Measurements from ENCODE around the gene TIAM1. TPM values are rescaled to one million over a fixed set of nuclear protein-coding genes. Genes with fewer than 3 reads are reported as not detected.

TIAM1 gene
- polyA plus RNA-seq, 2 of the 4 experiments (the other 2 are of a cell fraction): 0.23 to 0.40 TPM

DNA sequence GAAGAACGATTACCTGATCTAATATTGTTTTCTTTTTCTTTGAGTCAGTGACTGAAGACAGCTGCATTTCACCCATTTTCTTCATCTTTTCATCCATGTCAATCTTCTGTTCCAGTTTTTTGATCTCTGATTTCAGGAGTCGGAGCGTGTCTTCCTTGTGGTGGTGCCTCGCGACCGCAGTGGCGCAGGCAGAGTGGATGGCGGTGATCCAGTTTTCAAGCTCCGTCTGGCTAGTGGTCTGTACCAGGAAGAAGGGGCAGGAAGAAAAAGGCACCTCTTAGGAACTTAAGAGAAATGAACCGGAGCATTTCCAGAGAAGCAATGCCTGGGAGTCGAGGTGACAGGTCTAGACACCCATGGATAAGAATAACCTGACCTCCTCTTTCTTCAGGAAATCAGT is 118.3 kb downstream of the TIAM1 start (continued):
- TF ChIP-seq HOXB5 (CRISPR knock-in tag; IDR thresholded peaks at IDR 0.05): no peak
- TF ChIP-seq NR3C1 (IDR thresholded peaks at IDR 0.05): no peak
- TF ChIP-seq ESRRA (IDR thresholded peaks at IDR 0.05; ENCODE audit: borderline replicate concordance, low read length): no peak
- no peak for TF ChIP-seq JUN (IDR thresholded peaks at IDR 0.05)

DNA sequence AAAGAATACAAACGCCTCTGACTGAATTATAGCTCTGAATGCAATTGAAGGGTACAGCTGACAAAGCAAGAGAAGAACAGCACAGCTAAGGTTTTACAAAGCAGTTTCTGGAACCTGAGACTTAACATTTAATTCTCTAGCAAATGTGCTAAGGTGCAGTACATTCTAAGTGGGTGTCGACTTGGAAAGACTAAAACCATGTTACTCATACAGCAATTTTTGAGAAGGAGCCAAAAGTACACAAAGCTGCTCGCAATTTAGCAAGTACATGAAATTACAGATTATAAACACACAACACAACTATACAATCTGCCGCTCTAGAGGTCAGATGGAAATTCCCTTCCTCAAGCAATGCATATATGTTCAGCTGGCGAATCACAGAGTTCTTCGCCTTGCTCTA is 121.9 kb downstream of the TIAM1 start:
- no peak for DNase-seq (ENCODE audit: low read depth in 1 of 2, low spot score in 1 of 2)
- no peak overlapping the region for H3K4me2 ChIP-seq
- H3K9me3 ChIP-seq: no peaks in the 10 kb centered on the region
- no peak for FAIRE-seq
- H3K4me3 ChIP-seq: no peak overlapping the region
- CTCF ChIA-PET: interaction anchor here (1.1 kb wide), 1 partner anchor 13 kb away, joined by 4 read pairs; no protein-coding TSS in a partner anchor
- ATAC-seq: no peak
- no peak for TF ChIP-seq POLR2A (IDR thresholded peaks at IDR 0.05; ENCODE audit: low read length)
- TF ChIP-seq ESRRA (IDR thresholded peaks at IDR 0.05; ENCODE audit: borderline replicate concordance, low read length): no peak
- TF ChIP-seq, protein P1, sequence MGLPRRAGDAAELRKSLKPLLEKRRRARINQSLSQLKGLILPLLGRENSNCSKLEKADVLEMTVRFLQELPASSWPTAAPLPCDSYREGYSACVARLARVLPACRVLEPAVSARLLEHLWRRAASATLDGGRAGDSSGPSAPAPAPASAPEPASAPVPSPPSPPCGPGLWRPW (IDR thresholded peaks at IDR 0.05): no peak
- no peak for TF ChIP-seq FOXS1 (CRISPR knock-in tag; IDR thresholded peaks at IDR 0.05)
- TF ChIP-seq HOXB5 (CRISPR knock-in tag; IDR thresholded peaks at IDR 0.05): no peak
- TF ChIP-seq TFCP2L1 (CRISPR knock-in tag; IDR thresholded peaks at IDR 0.05): no peak
- TF ChIP-seq KDM5A (IDR thresholded peaks at IDR 0.05): no peak
- TF ChIP-seq CBX2 (IDR thresholded peaks at IDR 0.05; ENCODE audit: borderline replicate concordance, low read depth): no peak
- TF ChIP-seq, protein P2, sequence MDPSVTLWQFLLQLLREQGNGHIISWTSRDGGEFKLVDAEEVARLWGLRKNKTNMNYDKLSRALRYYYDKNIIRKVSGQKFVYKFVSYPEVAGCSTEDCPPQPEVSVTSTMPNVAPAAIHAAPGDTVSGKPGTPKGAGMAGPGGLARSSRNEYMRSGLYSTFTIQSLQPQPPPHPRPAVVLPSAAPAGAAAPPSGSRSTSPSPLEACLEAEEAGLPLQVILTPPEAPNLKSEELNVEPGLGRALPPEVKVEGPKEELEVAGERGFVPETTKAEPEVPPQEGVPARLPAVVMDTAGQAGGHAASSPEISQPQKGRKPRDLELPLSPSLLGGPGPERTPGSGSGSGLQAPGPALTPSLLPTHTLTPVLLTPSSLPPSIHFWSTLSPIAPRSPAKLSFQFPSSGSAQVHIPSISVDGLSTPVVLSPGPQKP (IDR thresholded peaks at IDR 0.05; ENCODE audit: low read depth, low read length): no peak
- POLR2A ChIA-PET: no interaction called here
- no peaks in the 10 kb centered on the region for H3K4me1 ChIP-seq
- H3K27ac ChIP-seq: no peak overlapping the region
- 44% methylated on average over 6 of the region's 6 CpGs for WGBS (ENCODE audit: missing lambda C conversion rate)

DNA sequence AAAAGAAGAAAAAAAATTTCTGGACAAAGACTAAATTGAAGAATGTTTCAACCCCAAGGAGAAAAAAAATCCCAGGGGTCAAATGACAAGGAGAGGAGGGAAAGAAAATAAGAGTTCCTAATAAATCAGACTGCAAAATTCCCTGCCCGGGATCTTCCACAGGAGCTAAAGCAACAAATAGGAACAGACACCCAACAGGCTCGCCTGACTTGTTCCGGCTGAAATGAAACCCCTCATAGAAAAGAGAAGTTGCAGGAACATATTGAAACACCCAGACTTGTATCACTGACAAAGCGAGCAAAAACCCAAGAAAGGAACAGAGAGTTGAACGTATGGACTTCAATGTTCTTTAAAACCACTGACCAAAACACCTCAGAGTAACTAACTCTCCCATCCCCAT is 123.0 kb downstream of the TIAM1 start:
- CTCF ChIA-PET: interaction anchor here (1.2 kb wide), 1 partner anchor 360 kb away, joined by 6 read pairs; no protein-coding TSS in a partner anchor
- 30% methylated on average over 5 of the region's 5 CpGs for WGBS (ENCODE audit: missing lambda C conversion rate)
- H3K9me3 ChIP-seq: no peaks in the 10 kb centered on the region
- no peak for ATAC-seq
- TF ChIP-seq ZC3H11A (IDR thresholded peaks at IDR 0.05): no peak
- TF ChIP-seq ZFP36 (IDR thresholded peaks at IDR 0.05; ENCODE audit: borderline replicate concordance, partially characterized antibody): no peak
- TF ChIP-seq JUNB (IDR thresholded peaks at IDR 0.05): no peak
- no peak for TF ChIP-seq CEBPB (IDR thresholded peaks at IDR 0.05)
- TF ChIP-seq POLR2A (IDR thresholded peaks at IDR 0.05; ENCODE audit: low read length): no peak
- TF ChIP-seq, protein P3, sequence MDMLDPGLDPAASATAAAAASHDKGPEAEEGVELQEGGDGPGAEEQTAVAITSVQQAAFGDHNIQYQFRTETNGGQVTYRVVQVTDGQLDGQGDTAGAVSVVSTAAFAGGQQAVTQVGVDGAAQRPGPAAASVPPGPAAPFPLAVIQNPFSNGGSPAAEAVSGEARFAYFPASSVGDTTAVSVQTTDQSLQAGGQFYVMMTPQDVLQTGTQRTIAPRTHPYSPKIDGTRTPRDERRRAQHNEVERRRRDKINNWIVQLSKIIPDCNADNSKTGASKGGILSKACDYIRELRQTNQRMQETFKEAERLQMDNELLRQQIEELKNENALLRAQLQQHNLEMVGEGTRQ (IDR thresholded peaks at IDR 0.05): no peak
- TF ChIP-seq RFX5 (IDR thresholded peaks at IDR 0.05): no peak
- TF ChIP-seq, protein P4, sequence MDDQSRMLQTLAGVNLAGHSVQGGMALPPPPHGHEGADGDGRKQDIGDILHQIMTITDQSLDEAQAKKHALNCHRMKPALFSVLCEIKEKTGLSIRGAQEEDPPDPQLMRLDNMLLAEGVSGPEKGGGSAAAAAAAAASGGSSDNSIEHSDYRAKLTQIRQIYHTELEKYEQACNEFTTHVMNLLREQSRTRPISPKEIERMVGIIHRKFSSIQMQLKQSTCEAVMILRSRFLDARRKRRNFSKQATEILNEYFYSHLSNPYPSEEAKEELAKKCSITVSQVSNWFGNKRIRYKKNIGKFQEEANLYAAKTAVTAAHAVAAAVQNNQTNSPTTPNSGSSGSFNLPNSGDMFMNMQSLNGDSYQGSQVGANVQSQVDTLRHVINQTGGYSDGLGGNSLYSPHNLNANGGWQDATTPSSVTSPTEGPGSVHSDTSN (IDR thresholded peaks at IDR 0.05): no peak
- TF ChIP-seq SREBF2 (IDR thresholded peaks at IDR 0.05): no peak
- no peak for TF ChIP-seq CHD4 (IDR thresholded peaks at IDR 0.05; ENCODE audit: borderline replicate concordance)
- TF ChIP-seq POLR2AphosphoS2 (conservative IDR thresholded peaks at IDR 0.05; ENCODE audit: low read length): no peak
- TF ChIP-seq BHLHE40 (IDR thresholded peaks at IDR 0.05; ENCODE audit: low read depth, low read length): no peak
- H3K4me2 ChIP-seq: no peak overlapping the region
- POLR2A ChIA-PET: no interaction called here
- no peak overlapping the region for H3K4me3 ChIP-seq
- FAIRE-seq: no peak
- no peaks in the 10 kb centered on the region for H3K4me1 ChIP-seq
- DNase-seq (ENCODE audit: low read depth in 1 of 2, low spot score in 1 of 2): no peak
- H3K27ac ChIP-seq: no peak overlapping the region
